Measurements from ENCODE around the gene MEGF11.

DNA sequence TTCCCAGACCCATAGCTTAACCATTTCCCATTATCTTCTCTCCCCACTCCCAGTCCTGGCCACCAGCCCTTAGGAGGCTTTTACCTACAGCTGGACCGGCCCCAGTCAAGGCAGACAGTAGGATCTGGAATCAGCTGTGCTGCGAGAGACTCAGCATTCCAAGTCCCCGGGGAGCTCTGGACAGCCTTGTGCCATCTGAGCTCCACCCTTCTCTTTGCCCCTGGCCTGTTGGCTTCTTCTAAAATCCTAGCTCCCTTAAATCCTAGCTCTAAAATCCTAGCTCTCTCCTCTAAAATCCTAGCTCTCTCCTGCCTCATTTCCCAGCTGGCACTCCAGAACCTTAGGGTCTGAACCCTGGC is 21.3 kb downstream of the MEGF11 start:
- TF ChIP-seq, protein P1, sequence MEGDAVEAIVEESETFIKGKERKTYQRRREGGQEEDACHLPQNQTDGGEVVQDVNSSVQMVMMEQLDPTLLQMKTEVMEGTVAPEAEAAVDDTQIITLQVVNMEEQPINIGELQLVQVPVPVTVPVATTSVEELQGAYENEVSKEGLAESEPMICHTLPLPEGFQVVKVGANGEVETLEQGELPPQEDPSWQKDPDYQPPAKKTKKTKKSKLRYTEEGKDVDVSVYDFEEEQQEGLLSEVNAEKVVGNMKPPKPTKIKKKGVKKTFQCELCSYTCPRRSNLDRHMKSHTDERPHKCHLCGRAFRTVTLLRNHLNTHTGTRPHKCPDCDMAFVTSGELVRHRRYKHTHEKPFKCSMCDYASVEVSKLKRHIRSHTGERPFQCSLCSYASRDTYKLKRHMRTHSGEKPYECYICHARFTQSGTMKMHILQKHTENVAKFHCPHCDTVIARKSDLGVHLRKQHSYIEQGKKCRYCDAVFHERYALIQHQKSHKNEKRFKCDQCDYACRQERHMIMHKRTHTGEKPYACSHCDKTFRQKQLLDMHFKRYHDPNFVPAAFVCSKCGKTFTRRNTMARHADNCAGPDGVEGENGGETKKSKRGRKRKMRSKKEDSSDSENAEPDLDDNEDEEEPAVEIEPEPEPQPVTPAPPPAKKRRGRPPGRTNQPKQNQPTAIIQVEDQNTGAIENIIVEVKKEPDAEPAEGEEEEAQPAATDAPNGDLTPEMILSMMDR (IDR thresholded peaks at IDR 0.05; ENCODE audit: low read depth, low read length), result no peak
- TF ChIP-seq EZH2phosphoT487 (IDR thresholded peaks at IDR 0.05; ENCODE audit: low read depth), result no peak

Measured in OCI-LY3 (cell line).